Cardiac muscle cell (in vitro differentiated cells and primary cell): ENCODE measurements around the gene PDZD7. TPM values are rescaled to one million over a fixed set of nuclear protein-coding genes. Genes with fewer than 3 reads are reported as not detected.

Experiments used
- DNase-seq, 2 donors: peaks; one replicate each; pipeline versions ENCODE4 v3.0.0 to v3.0.0-alpha.2; 2010 to 2017; ENCODE audit warnings: low read depth in 1 of 2, low spot score in 1 of 2
- H3K27ac ChIP-seq: fragments of 200-600 bp; sonication (generic); 2 replicates; pipeline ENCODE4 v1.5.1; 2016
- H3K27me3 ChIP-seq: fragments of 200-600 bp; sonication (generic); 2 replicates; pipeline ENCODE4 v1.6.0; 2016; ENCODE audit warnings: control low read depth
- H3K36me3 ChIP-seq: fragments of 200-600 bp; sonication (generic); 2 replicates; pipeline ENCODE4 v1.5.1; 2016; ENCODE audit warnings: control low read depth
- H3K4me1 ChIP-seq: fragments of 200-600 bp; sonication (generic); 2 replicates; pipeline ENCODE4 v1.8.1; 2017; ENCODE audit warnings: low read depth, mild to moderate bottlenecking, mixed run types
- H3K4me3 ChIP-seq: fragments of 200-600 bp; sonication (generic); 2 replicates; pipeline ENCODE4 v1.5.1; 2016; ENCODE audit warnings: mild to moderate bottlenecking
- H3K9me3 ChIP-seq: fragments of 200-600 bp; sonication (generic); 2 replicates; pipeline ENCODE4 v1.5.1; 2017; ENCODE audit warnings: low read depth, mild to moderate bottlenecking, control low read depth
- CTCF ChIP-seq: IDR thresholded peaks from 2 replicates; pipeline ENCODE4 v1.5.1; 2012; ENCODE audit warnings: low read depth, mild to moderate bottlenecking, low read length
- polyA plus RNA-seq: library from polyadenylated mRNA; unstranded; fragments of >200 nt; fragmentation: Nextera tagmentation; extraction: Ambion mirVana; gene quantifications from 2 replicates; pipeline ENCODE4 v1.2.1, GENCODE V29; 2016
- total RNA-seq: library from RNA; depleted of rRNA; stranded (reverse); fragments of >200 nt; gene quantifications from 2 replicates; pipeline ENCODE4 v1.2.3, GENCODE V29; 2016

The PDZD7 gene
- total and polyA plus RNA-seq, 2 experiments from 2014 or later, result 4.5 to 7.7 TPM

- peak; percentile 95 to 97 for DNase-seq
- peak overlapping the region; percentile 54 for H3K4me3 ChIP-seq
- H3K36me3 ChIP-seq, result no peaks in the 10 kb centered on the region
- no peaks in the 10 kb centered on the region for H3K9me3 ChIP-seq
- peaks cover 36% of the 10 kb centered on the region for H3K4me1 ChIP-seq
- peak overlapping the region; percentile 99 for H3K27ac ChIP-seq
- H3K27me3 ChIP-seq, result peaks cover 27% of the 10 kb centered on the region
- no peak for TF ChIP-seq CTCF
Observed at GRCh38 chr10:101060951-101061623, 30.2 kb upstream of the PDZD7 start.

- Histone ChIP-seq H3K27ac (peak overlapping the region; percentile 99), H3K4me3 (peak overlapping the region; percentile 54)
- TF ChIP-seq CTCF, result peak; percentile 91
Observed at GRCh38 chr10:101060036-101060950, 29.4 kb upstream of the PDZD7 start.

DNA sequence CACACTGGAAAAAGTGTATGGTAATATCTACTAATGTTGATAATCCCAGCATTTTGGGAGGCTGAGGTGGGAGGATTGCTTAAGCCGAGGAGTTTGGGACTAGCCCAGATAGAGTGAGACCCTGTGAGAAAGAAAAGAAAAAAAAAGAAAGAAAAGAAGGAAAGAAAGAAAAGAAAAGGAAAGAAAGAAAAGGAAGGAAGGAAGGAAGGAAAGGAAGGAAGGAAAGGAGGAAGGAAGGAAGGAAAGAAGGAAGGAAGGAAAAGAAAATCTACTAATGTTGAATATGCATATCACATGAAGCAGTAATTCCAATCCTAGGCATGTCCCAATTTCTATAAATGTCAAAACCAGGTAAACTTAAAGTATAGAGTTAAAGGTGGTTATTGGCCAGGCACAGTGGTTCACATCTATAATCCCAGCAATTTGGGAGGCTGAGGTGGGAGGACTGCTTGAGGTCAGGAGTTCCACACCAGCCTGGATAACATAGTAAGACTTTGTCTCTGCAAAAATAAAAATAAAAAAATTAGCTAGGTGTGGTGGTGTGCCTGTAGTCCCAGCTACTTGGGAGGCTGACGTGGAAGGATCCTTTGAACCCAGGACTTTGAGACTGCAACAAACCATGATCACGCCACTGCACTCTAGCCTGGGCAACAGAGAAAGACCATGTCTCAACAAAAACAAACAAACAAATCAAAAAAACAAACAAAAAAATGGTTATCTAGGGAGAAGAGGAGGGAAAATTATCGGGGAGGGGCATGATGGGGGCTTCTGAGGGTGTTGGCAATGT is 25.6 kb upstream of the PDZD7 start:
- H3K27me3 ChIP-seq, result peaks cover 7% of the 10 kb centered on the region
- no peaks in the 10 kb centered on the region for H3K36me3 ChIP-seq
- H3K27ac ChIP-seq, result no peak overlapping the region
- no peak for DNase-seq
- TF ChIP-seq CTCF, result no peak
- H3K4me3 ChIP-seq, result no peak overlapping the region
- no peaks in the 10 kb centered on the region for H3K9me3 ChIP-seq
- peaks cover 5% of the 10 kb centered on the region for H3K4me1 ChIP-seq

More at GRCh38 chr10:101060036-101060950, 29.4 kb upstream of the PDZD7 start:
- no peaks in the 10 kb centered on the region for H3K9me3 ChIP-seq
- no peaks in the 10 kb centered on the region for H3K36me3 ChIP-seq
- peaks cover 19% of the 10 kb centered on the region for H3K27me3 ChIP-seq
- DNase-seq, result peak; percentile 93 to 94
- H3K4me1 ChIP-seq, result peaks cover 31% of the 10 kb centered on the region

DNA sequence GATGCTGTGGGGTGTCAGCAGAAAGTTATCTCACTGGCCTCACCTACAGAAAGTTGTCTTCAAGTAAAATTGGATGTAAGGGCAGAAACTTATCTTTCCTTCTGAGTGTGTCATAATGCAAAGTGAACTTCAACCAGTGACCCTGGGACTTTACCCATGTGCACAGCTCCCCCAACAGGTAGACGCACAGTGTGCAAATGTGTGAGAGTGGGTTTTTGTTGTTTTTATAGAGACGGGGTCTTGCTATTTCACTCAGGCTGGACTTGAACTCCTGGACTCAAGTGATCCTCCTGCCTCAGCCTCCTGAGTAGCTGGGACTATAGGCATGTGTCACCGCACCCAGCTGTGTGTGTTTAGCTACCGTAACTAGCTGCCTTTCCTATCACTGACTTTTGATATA is 24.5 kb upstream of the PDZD7 start:
- H3K27ac ChIP-seq, result no peak overlapping the region
- H3K4me1 ChIP-seq, result no peaks in the 10 kb centered on the region
- H3K4me3 ChIP-seq, result no peak overlapping the region
- TF ChIP-seq CTCF, result peak; percentile 9
- no peaks in the 10 kb centered on the region for H3K36me3 ChIP-seq
- peaks cover 19% of the 10 kb centered on the region for H3K27me3 ChIP-seq
- H3K9me3 ChIP-seq, result no peaks in the 10 kb centered on the region
- DNase-seq, result no peak

DNA sequence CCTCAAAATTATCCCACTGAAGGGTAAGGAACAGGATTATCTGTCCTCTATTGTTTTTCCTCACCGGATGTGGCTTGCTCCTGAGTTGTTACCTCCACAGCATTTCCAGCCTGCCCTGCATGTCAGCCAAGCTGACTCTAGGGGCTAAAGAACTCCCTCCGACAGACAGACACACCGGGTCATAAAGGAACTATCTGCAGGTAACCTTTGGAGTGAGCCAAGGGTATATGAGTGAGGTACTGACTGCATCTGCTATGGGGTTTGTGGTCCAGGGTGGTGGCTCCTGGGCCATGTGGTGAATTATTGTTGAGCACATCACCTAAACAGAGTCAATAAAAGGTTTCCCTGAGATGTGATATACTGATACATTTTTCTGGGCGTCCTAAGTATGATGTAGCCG is 23.9 kb upstream of the PDZD7 start:
- no peaks in the 10 kb centered on the region for H3K4me1 ChIP-seq
- no peak overlapping the region for H3K27ac ChIP-seq

More for the DNA sequence above, 23.9 kb upstream of the PDZD7 start:
- DNase-seq, result no peak
- Histone ChIP-seq H3K4me3 (no peak overlapping the region), H3K36me3 (no peaks in the 10 kb centered on the region), H3K9me3 (no peaks in the 10 kb centered on the region), H3K27me3 (peaks cover 24% of the 10 kb centered on the region)
- no peak for TF ChIP-seq CTCF
